Gastroesophageal sphincter (tissue), 3 donors: ENCODE results near the gene SPATA32.

Experiments
- CTCF ChIP-seq, 4 experiments: fragments of 200-600 bp in 2 of 4; fragments of 450-650 bp in 2 of 4; sonication (generic) in 1 of 4; IDR thresholded peaks; one replicate each; pipeline ENCODE4 v1.5.1; 2017 to 2019; ENCODE audit warnings: antibody characterized with exemption in 4 of 4, mild to moderate bottlenecking in 2 of 4, moderate library complexity in 2 of 4
- EP300 ChIP-seq: sonication (generic); formaldehyde crosslinking; IDR thresholded peaks from one replicate; pipeline ENCODE4 v1.6.1; 2017; ENCODE audit warnings: antibody characterized with exemption, mild to moderate bottlenecking
- POLR2A ChIP-seq, 2 donors: fragments of 450-650 bp; IDR thresholded peaks; one replicate each; pipeline ENCODE4 v1.6.1; 2017; ENCODE audit warnings: antibody characterized with exemption in 2 of 2, mild to moderate bottlenecking in 2 of 2, moderate library complexity in 1 of 2
- POLR2AphosphoS5 ChIP-seq: sonication (generic); formaldehyde crosslinking; IDR thresholded peaks from one replicate; pipeline ENCODE4 v1.6.1; 2017; ENCODE audit warnings: antibody characterized with exemption

DNA sequence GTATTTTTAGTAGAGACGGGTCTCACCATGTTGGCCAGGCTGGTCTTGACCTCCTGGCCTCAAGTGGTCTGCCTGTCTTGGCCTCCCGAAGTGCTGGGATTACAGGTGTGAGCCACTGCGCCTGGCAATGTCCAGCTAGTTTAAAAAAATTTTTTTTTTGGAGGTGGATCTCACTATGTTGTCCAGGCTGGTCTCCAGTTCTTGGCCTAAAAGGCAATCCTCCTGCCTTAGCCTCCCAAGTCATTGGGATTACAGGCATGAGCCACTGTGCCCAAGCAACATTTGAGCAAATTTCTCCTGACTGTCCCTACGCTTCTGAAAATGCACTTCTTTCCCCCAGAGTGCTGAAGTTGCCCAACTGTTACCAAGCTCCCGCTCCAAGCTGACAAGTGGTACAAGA, 46.9 kb upstream of the SPATA32 start:
- TF ChIP-seq CTCF (IDR thresholded peaks at IDR 0.05) (no peak), POLR2A (IDR thresholded peaks at IDR 0.05) (no peak), EP300 (no peak), POLR2AphosphoS5 (no peak)
